GM19455 (cell line): ENCODE results near the gene BBS5.
"Not testable (repeated sequence)": the region's sequence is repeated elsewhere in the genome, so short reads cannot be mapped to it uniquely, and the experiment has no call there.

Experiments used
- ATAC-seq: cut with Tn5 transposase; IDR thresholded peaks from one replicate; pipeline ENCODE4 v1.9.1; 2021; ENCODE audit not compliant: unreplicated experiment

Gene BBS5

GRCh38 chr2:169479257-169480078, at the start of gene BBS5:
Gene BBS5, plus strand, starts transcription at chr2:169479494. Its CDS starts 60 bp downstream, at chr2:169479554.
- ATAC-seq = peak; percentile 98

GRCh38 chr2:169431772-169432171, 47.5 kb upstream of the BBS5 start:
- not testable (repeated sequence) for ATAC-seq

GRCh38 chr2:169434236-169434635, 45.1 kb upstream of the BBS5 start:
- not testable (repeated sequence) for ATAC-seq

- no peak for ATAC-seq
These were observed 40.7 kb upstream of the BBS5 start for GRCh38 chr2:169438466-169439072.

GRCh38 chr2:169439900-169440299, 39.4 kb upstream of the BBS5 start:
- ATAC-seq = no peak

GRCh38 chr2:169446452-169446851, 32.8 kb upstream of the BBS5 start:
- ATAC-seq = no peak

GRCh38 chr2:169448316-169448715, 31.0 kb upstream of the BBS5 start:
- no peak for ATAC-seq

- no peak for ATAC-seq
These were observed 30.4 kb upstream of the BBS5 start for GRCh38 chr2:169448865-169449264.

- no peak for ATAC-seq
These were observed 27.2 kb upstream of the BBS5 start for GRCh38 chr2:169452080-169452479.

- ATAC-seq = not testable (repeated sequence)
These were observed 26.2 kb upstream of the BBS5 start for GRCh38 chr2:169453044-169453443.

- no peak for ATAC-seq
These were observed 18.2 kb upstream of the BBS5 start for GRCh38 chr2:169461143-169461542.

GRCh38 chr2:169462896-169463695, 16.2 kb upstream of the BBS5 start:
- ATAC-seq = no peak

GRCh38 chr2:169464466-169464865, 14.8 kb upstream of the BBS5 start:
- ATAC-seq = no peak

- ATAC-seq = no peak
These were observed 14.4 kb upstream of the BBS5 start for GRCh38 chr2:169464882-169465281.

- ATAC-seq = no peak
These were observed 10.5 kb upstream of the BBS5 start for GRCh38 chr2:169468841-169469240.

GRCh38 chr2:169469952-169470572, 9.2 kb upstream of the BBS5 start:
- ATAC-seq = no peak

- no peak for ATAC-seq
These were observed 7.0 kb upstream of the BBS5 start for GRCh38 chr2:169472249-169472648.

GRCh38 chr2:169476459-169476858, 2.8 kb upstream of the BBS5 start:
- ATAC-seq = no peak

- ATAC-seq = no peak
These were observed 955 bp upstream of the BBS5 start for GRCh38 chr2:169478339-169478738.

- no peak for ATAC-seq
These were observed 493 bp upstream of the BBS5 start for GRCh38 chr2:169478745-169479256.

- ATAC-seq = no peak
These were observed 778 bp downstream of the BBS5 start for GRCh38 chr2:169480079-169480465.
